GM21723 (cell line): ENCODE measurements around the gene VAMP4.
"Not testable (repeated sequence)": the region's sequence is repeated elsewhere in the genome, so short reads cannot be mapped to it uniquely, and the experiment has no call there.

ENCODE experiments used
- ATAC-seq: cut with Tn5 transposase; IDR thresholded peaks from one replicate; pipeline ENCODE4 v1.9.1; 2021; ENCODE audit warnings: mild to moderate bottlenecking, moderate library complexity; ENCODE audit not compliant: unreplicated experiment

The VAMP4 gene

DNA sequence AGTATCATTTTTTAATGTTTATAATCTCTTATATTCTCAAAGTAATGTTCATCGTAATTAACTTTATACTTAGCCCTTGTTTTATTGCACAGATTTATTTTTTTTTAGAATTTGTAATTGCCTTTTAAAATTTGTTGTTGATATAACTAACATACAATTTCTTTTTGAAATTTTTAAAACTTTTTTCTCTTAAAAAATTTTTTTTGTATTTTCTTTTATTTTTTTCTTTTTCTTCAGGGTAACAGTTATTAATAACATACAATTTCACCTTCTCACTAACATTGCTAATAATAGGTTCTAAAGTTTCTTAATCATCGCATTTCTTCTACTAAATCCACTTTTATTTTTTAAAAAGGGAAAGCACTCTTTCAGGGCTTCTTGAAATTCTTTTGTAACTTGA is 11.3 kb upstream of the VAMP4 start:
- no peak for ATAC-seq

DNA sequence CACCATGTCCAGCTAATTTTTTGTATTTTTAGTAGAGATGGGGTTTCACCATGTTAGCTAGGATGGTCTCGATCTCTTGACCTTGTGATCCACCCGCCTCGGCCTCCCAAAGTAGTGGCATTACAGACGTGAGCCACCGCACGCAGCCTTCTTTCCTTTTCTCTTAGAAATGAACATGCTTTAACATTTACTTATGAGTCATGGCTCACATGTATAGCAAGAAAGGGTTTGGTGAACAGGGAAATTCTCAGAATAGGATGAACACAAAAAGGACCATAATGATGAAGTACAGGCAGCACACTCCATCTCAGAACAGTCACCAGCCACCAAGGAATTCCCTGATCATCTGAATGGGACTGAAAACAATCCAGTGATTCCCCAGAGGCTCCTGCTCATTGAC is 9.4 kb upstream of the VAMP4 start:
- ATAC-seq = no peak

DNA sequence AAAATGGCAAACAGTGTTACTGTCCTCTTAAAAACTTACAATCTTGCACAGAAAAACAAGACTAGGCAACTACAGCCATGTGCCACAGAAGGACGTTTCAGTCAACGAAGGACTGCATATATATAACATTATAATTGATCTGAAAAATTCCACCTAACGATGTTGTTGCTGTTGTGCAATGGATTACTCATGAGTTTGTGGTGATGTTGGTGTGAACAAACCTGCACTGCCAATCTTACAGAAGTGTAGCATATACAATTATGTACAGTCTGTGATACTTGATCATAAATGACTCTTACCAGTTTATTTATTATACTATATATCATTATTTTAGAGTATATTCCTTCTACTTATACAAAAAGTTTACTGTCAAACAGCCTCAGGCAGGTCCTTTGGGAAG is 6.8 kb upstream of the VAMP4 start:
- no peak for ATAC-seq

GRCh38 chr1:171744986-171745385 is 3.1 kb upstream of the VAMP4 start:
- no peak for ATAC-seq

DNA sequence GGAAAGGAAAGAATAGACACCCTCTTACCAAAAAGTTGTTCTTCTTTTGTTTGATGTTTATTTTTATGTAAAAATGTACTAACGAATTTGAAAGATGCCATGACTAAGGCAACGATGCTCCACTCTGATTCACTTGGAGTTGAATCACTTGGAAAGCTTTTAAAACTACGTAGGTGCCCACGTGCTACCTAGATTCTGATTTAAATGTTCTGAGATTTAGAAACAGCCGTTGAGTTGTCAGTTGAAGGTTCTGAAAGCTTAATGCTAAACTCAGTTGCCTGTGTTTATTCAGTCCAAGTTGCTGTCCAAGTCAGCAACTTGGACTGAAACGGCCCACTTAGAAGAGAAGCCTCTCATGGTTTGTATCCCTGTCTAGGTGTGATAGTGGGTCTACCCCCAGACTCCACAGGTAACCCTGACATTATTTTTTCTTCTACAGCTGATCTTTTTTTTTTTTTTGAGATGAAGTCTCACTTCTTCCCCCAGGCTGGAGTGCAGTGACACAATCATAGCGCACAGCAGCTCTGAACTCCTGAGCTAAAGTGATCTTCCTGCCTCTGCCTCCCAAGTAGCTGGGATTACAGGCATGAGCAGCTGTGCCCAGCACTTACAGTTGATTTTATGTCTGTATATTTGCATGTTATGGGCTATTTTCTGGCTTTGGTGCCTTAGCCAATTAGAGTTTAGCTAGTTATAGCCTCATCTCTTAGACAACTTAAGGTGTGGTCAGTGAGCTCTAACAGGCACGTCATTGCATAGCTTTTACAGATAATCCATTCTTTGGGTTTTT is 1.4 kb upstream of the VAMP4 start:
- ATAC-seq = no peak

GRCh38 chr1:171742577-171742922 is 685 bp upstream of the VAMP4 start:
- ATAC-seq = peak; percentile 28

GRCh38 chr1:171740987-171741871 is 636 bp downstream of the VAMP4 start:
- no peak for ATAC-seq

DNA sequence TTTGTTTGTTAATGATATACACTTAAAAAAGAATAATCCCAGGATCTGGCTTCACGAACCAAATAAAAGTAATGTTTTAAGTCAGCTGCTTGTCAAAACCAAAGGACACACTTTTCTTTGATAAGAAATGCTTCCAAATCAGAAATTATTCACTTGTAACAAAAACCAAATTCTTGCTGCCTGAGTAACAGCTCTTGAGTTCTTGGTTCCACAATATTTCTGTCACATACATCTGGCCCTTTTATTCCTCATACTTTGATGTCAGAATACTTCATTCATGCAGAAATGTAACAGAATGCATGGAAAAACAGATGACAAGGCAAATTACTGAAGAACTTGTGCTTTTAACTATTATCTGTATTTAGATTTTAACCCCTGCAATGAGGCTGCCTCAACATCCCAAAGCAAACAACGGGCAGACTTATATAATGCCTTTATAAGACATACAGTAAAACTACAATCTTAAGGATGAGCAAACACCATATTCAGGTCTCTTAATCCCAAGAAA is 1.5 kb downstream of the VAMP4 start:
- no peak for ATAC-seq

- no peak for ATAC-seq
Measured at GRCh38 chr1:171739656-171740055, 2.2 kb downstream of the VAMP4 start.

GRCh38 chr1:171738911-171739310 is 3.0 kb downstream of the VAMP4 start:
- ATAC-seq = no peak

GRCh38 chr1:171736196-171736595 is 5.7 kb downstream of the VAMP4 start:
- no peak for ATAC-seq

- ATAC-seq = no peak
Measured at GRCh38 chr1:171730052-171730451, 11.8 kb downstream of the VAMP4 start.

DNA sequence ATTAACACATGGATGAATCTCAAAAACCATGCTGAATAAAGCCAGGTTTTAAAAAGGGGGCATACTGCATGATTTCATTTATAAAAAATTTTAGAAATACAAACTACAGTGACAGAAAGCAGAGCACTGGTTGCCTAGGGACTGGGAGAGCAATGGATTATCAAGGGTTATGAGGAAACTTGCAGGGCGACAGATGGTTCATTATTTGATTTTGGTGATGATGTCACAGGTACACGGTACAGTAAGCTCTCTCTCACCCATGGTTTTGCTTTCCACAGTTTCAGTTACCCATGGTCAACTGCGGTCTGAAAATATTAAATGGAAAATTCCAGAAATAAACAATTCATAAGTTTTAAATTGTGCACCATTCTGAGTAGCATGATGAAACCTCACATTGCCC is 14.1 kb downstream of the VAMP4 start:
- ATAC-seq = no peak

DNA sequence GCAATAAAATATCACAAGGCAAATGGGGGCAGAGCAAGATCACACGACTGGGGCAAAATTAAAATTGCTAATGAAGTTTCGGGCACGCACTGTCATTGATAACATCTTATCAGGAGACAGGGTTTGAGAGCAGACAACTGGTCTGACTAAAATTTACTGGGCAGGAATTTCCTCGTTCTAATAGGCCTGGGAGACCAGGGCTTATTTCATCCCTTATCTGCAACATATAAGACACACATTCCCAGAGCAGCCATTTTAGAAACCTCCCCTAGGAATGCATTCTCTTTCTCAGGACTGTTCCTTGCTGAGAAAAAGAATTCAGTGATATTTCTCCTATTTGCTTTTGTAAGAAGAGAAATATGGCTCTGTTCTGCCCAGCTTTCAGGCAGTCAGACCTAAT is 18.7 kb downstream of the VAMP4 start:
- not testable (repeated sequence) for ATAC-seq

GRCh38 chr1:171718848-171719247 is 23.0 kb downstream of the VAMP4 start:
- no peak for ATAC-seq

DNA sequence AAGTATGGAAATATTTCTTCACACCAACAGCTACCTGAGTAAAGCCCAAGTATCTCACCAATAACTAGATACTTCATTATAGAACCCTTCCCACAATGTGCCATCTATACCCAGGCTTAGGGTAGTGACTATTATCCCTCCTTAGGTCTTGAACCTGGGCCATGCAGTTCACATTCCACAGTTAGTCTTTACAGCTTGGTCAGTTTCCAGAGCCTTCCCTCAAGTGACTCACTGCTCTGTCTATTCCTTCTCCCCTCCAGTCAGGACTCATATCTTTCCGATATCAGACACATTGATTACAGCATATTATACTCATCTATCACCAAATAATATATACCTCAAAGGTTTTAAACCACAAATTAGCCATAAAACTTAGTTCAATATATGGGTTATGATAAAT is 23.6 kb downstream of the VAMP4 start:
- no peak for ATAC-seq

GRCh38 chr1:171717062-171717718 is 24.7 kb downstream of the VAMP4 start:
- no peak for ATAC-seq

DNA sequence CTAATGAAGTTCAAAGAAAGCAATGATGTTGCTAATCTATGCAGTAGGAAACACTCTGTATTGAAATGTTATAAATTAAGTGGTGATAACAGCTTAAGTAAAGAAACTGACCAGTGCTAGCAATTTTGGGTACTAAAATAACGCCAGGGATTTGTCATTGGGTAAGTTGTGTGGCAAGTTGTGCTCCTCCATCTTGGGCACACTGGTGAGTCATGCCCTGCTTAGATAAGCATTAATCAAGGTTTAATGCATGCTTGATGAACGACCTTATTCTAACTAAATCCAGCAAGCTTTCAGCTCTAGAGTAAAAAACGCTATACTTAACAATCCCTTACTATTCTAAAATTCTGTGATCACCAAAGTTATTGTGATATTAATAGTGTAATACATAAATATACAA is 25.2 kb downstream of the VAMP4 start:
- ATAC-seq = no peak

DNA sequence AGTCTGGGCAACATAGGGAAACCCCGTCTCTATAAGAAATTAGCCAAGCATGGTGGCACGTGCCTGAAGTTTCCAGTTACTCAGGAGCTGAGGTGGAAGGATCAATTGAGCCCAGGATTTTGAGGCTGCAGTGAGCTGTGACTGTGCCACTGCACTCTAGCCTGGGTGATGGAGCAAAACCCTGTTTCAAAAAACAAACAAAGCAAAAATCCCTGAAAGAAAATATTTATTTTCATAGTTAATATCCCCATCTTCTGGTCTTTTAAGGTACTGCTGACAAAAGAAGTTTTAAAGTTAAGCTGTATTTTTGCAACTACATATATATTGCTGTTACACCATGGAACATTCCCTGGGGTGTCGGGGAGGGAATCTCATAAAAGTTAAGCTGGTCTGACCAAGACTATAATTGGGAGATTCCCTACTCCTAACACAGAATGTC is 26.0 kb downstream of the VAMP4 start:
- no peak for ATAC-seq

DNA sequence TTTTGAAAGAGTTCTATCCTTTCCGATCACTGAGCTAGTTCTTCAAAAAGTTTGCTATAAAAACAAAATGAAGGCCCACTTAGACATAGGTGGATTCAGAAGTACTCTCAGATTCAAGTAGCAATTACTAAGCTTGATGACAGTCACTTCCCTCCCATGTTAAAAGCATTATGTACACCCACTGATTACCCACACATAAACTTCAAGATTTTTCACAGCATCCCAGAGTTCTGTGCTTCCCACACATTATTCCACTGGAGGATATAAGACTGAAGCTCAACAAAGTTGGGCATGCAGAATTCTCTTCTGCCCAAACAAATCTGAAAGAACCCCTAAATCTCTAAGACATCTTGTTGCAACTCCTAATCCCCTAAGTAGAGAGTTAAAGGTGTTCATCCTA is 29.5 kb downstream of the VAMP4 start:
- no peak for ATAC-seq

- ATAC-seq = no peak
Measured at GRCh38 chr1:171711643-171712042, 30.2 kb downstream of the VAMP4 start.
